Neural progenitor cell (in vitro differentiated cells): ENCODE measurements around the gene AKR7A2. TPM values are rescaled to one million over a fixed set of nuclear protein-coding genes. Genes with fewer than 3 reads are reported as not detected.

Experiments
- DNase-seq: peaks from one replicate; pipeline ENCODE4 v3.0.0-alpha.2; 2016; ENCODE audit warnings: low spot score
- H2AFZ ChIP-seq: fragments of 200-600 bp; sonication (generic); replicated peaks from 2 replicates; pipeline ENCODE4 v1.6.1; 2016; ENCODE audit warnings: antibody characterized with exemption
- H3F3A ChIP-seq: fragments of 200-600 bp; sonication (generic); 2 replicates; pipeline ENCODE4 v1.6.1; 2016; ENCODE audit warnings: antibody characterized with exemption, low read depth
- H3K27ac ChIP-seq: fragments of 200-600 bp; sonication (generic); 2 replicates; pipeline ENCODE4 v1.5.1; 2016; ENCODE audit warnings: mild to moderate bottlenecking
- H3K27me3 ChIP-seq: fragments of 200-600 bp; sonication (generic); 2 replicates; pipeline ENCODE4 v1.6.1; 2016; ENCODE audit warnings: mild to moderate bottlenecking, moderate library complexity
- H3K36me3 ChIP-seq: fragments of 200-600 bp; sonication (generic); 2 replicates; pipeline ENCODE4 v1.5.1; 2016
- H3K4me1 ChIP-seq: fragments of 200-600 bp; sonication (generic); 2 replicates; pipeline ENCODE4 v1.6.1; 2016; ENCODE audit warnings: mixed run types
- H3K4me2 ChIP-seq: fragments of 200-600 bp; sonication (generic); 2 replicates; pipeline ENCODE4 v1.6.1; 2016
- H3K4me3 ChIP-seq: fragments of 200-600 bp; sonication (generic); 2 replicates; pipeline ENCODE4 v1.5.1; 2016
- H3K79me2 ChIP-seq: fragments of 200-600 bp; sonication (generic); 2 replicates; pipeline ENCODE4 v1.6.1; 2016; ENCODE audit warnings: low read depth
- H3K9ac ChIP-seq: fragments of 200-600 bp; sonication (generic); 2 replicates; pipeline ENCODE4 v1.6.1; 2016
- H3K9me3 ChIP-seq: fragments of 200-600 bp; sonication (generic); 2 replicates; pipeline ENCODE4 v1.5.1; 2016; ENCODE audit warnings: low read depth
- H4K20me1 ChIP-seq: fragments of 200-600 bp; sonication (generic); 2 replicates; pipeline ENCODE4 v1.6.1; 2016; ENCODE audit warnings: low read depth
- H3K27ac Mint-ChIP-seq: 3 replicates; pipeline ENCODE4 v1.8.0; 2021; ENCODE audit warnings: mixed read lengths
- H3K27me3 Mint-ChIP-seq: 2 replicates; pipeline ENCODE4 v1.8.0; 2022; ENCODE audit warnings: low read depth, mild to moderate bottlenecking, inconsistent platforms, moderate library complexity, mixed read lengths; ENCODE audit not compliant: insufficient read depth
- H3K36me3 Mint-ChIP-seq: 3 replicates; pipeline ENCODE4 v1.8.0; 2021; ENCODE audit warnings: mixed read lengths
- H3K4me1 Mint-ChIP-seq: 3 replicates; pipeline ENCODE4 v1.8.0; 2021; ENCODE audit warnings: mixed read lengths
- H3K4me3 Mint-ChIP-seq: 3 replicates; pipeline ENCODE4 v1.8.0; 2021; ENCODE audit warnings: mild to moderate bottlenecking, moderate library complexity, mixed read lengths
- H3K9me3 Mint-ChIP-seq: 3 replicates; pipeline ENCODE4 v1.8.0; 2020; ENCODE audit warnings: mixed read lengths
- EZH2 ChIP-seq: fragments of 200-600 bp; sonication (generic); IDR thresholded peaks from 2 replicates; pipeline ENCODE4 v1.6.1; 2017; ENCODE audit warnings: antibody characterized with exemption, mild to moderate bottlenecking, moderate library complexity
- EZH2phosphoT487 ChIP-seq: fragments of 200-600 bp; sonication (generic); IDR thresholded peaks from 2 replicates; pipeline ENCODE4 v1.6.1; 2017; ENCODE audit warnings: antibody characterized with exemption
- total RNA-seq: library from RNA; depleted of rRNA; stranded (reverse); fragments of >200 nt; gene quantifications from 2 replicates; pipeline ENCODE4 v1.2.3, GENCODE V29; 2015; ENCODE audit warnings: low replicate concordance
- TF ChIP-seq, protein P1 (sequence below): fragments of 200-600 bp; sonication (generic); IDR thresholded peaks from 2 replicates; pipeline ENCODE4 v1.5.1; 2017; ENCODE audit warnings: antibody characterized with exemption, mild to moderate bottlenecking

Gene AKR7A2
- total RNA-seq, 1 donor from 2014 or later: 37.5 TPM

GRCh38 chr1:19339214-19339861 is 27.4 kb upstream of the AKR7A2 start:
- H3K27me3 Mint-ChIP-seq: peaks cover 8% of the 10 kb centered on the region
- H3K9ac ChIP-seq: no peak overlapping the region
- peak overlapping the region; percentile 43 for H3K4me2 ChIP-seq
- H3K4me3 ChIP-seq: no peak overlapping the region
- no peak overlapping the region for H3K27ac ChIP-seq
- H3K9me3 Mint-ChIP-seq: no peaks in the 10 kb centered on the region
- DNase-seq: peak; percentile 43
- H4K20me1 ChIP-seq: peaks cover 22% of the 10 kb centered on the region
- peaks cover 17% of the 10 kb centered on the region for H3F3A ChIP-seq
- H2AFZ ChIP-seq: no peak overlapping the region
- H3K9me3 ChIP-seq: no peaks in the 10 kb centered on the region
- no peaks in the 10 kb centered on the region for H3K27me3 ChIP-seq
- H3K79me2 ChIP-seq: no peaks in the 10 kb centered on the region
- peak overlapping the region; percentile 74 for H3K27ac Mint-ChIP-seq
- peaks cover 10% of the 10 kb centered on the region for H3K4me1 ChIP-seq
- H3K36me3 Mint-ChIP-seq: peaks cover 4% of the 10 kb centered on the region
- no peaks in the 10 kb centered on the region for H3K36me3 ChIP-seq
- TF ChIP-seq, protein P1, sequence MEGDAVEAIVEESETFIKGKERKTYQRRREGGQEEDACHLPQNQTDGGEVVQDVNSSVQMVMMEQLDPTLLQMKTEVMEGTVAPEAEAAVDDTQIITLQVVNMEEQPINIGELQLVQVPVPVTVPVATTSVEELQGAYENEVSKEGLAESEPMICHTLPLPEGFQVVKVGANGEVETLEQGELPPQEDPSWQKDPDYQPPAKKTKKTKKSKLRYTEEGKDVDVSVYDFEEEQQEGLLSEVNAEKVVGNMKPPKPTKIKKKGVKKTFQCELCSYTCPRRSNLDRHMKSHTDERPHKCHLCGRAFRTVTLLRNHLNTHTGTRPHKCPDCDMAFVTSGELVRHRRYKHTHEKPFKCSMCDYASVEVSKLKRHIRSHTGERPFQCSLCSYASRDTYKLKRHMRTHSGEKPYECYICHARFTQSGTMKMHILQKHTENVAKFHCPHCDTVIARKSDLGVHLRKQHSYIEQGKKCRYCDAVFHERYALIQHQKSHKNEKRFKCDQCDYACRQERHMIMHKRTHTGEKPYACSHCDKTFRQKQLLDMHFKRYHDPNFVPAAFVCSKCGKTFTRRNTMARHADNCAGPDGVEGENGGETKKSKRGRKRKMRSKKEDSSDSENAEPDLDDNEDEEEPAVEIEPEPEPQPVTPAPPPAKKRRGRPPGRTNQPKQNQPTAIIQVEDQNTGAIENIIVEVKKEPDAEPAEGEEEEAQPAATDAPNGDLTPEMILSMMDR: no peak
- TF ChIP-seq EZH2: no peak
- TF ChIP-seq EZH2phosphoT487: no peak
- H3K4me1 Mint-ChIP-seq: peaks cover 19% of the 10 kb centered on the region
- no peak overlapping the region for H3K4me3 Mint-ChIP-seq

- Histone ChIP-seq H3K79me2 (no peaks in the 10 kb centered on the region), H3K27ac (no peak overlapping the region), H3K36me3 (no peaks in the 10 kb centered on the region), H3K4me2 (peak overlapping the region; percentile 43), H3K27me3 (no peaks in the 10 kb centered on the region), H3K9ac (no peak overlapping the region), H3K4me1 (peaks cover 10% of the 10 kb centered on the region), H4K20me1 (peaks cover 22% of the 10 kb centered on the region), H3K9me3 (no peaks in the 10 kb centered on the region), H3K4me3 (no peak overlapping the region), H2AFZ (no peak overlapping the region), H3F3A (peaks cover 17% of the 10 kb centered on the region)
- TF ChIP-seq EZH2phosphoT487: no peak
- TF ChIP-seq, protein P1: peak; percentile 65
- H3K27me3 Mint-ChIP-seq: peaks cover 5% of the 10 kb centered on the region
- peak; percentile 81 for DNase-seq
- H3K4me3 Mint-ChIP-seq: no peak overlapping the region
- peaks cover 4% of the 10 kb centered on the region for H3K36me3 Mint-ChIP-seq
- H3K4me1 Mint-ChIP-seq: peaks cover 19% of the 10 kb centered on the region
- H3K27ac Mint-ChIP-seq: no peak overlapping the region
- H3K9me3 Mint-ChIP-seq: no peaks in the 10 kb centered on the region
Observed at GRCh38 chr1:19338323-19338762, 26.4 kb upstream of the AKR7A2 start.

- no peak overlapping the region for H2AFZ ChIP-seq
- Mint-ChIP-seq H3K4me3 (no peak overlapping the region), H3K36me3 (no peaks in the 10 kb centered on the region), H3K4me1 (peaks cover 19% of the 10 kb centered on the region), H3K27ac (no peak overlapping the region), H3K27me3 (peaks cover 2% of the 10 kb centered on the region), H3K9me3 (no peaks in the 10 kb centered on the region)
- no peak overlapping the region for H3K4me3 ChIP-seq
- no peak overlapping the region for H3K4me2 ChIP-seq
- peaks cover 10% of the 10 kb centered on the region for H3K4me1 ChIP-seq
- peaks cover 22% of the 10 kb centered on the region for H4K20me1 ChIP-seq
- no peaks in the 10 kb centered on the region for H3K9me3 ChIP-seq
- DNase-seq: no peak
- H3K9ac ChIP-seq: no peak overlapping the region
- no peaks in the 10 kb centered on the region for H3K79me2 ChIP-seq
- no peaks in the 10 kb centered on the region for H3K27me3 ChIP-seq
- peaks cover 17% of the 10 kb centered on the region for H3F3A ChIP-seq
- no peak overlapping the region for H3K27ac ChIP-seq
- H3K36me3 ChIP-seq: no peaks in the 10 kb centered on the region
- TF ChIP-seq EZH2phosphoT487: no peak
Observed at GRCh38 chr1:19337289-19337688, 25.3 kb upstream of the AKR7A2 start.

DNA sequence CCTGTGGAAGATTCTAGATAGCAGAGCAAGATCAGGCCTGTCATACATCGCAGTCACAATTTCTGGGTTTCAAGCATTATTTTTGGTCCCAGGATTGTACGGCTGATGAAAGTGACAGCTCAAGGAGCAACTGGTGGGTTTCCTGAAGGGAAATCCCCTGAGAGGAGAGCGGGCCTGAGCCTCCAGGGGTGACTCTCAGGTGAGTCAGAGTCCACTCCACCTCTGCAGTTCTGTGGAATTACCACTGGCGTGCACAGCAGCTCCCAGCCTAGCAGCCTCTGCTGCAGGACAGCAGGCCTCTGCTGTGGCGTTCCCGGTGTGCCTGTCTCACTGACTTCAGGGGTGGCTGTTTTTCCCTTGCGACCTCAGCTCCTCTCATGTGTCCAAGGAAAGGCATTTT is 24.6 kb upstream of the AKR7A2 start:
- no peak overlapping the region for H2AFZ ChIP-seq
- H3K4me1 ChIP-seq: peaks cover 10% of the 10 kb centered on the region
- no peak overlapping the region for H3K27ac ChIP-seq
- no peak overlapping the region for H3K4me3 ChIP-seq
- H3K4me1 Mint-ChIP-seq: peaks cover 15% of the 10 kb centered on the region
- TF ChIP-seq EZH2phosphoT487: no peak
- no peak for TF ChIP-seq EZH2
- TF ChIP-seq, protein P1: no peak
- H3K36me3 ChIP-seq: no peaks in the 10 kb centered on the region
- no peaks in the 10 kb centered on the region for H3K9me3 ChIP-seq
- no peak overlapping the region for H3K9ac ChIP-seq
- H3F3A ChIP-seq: peaks cover 17% of the 10 kb centered on the region
- peaks cover 22% of the 10 kb centered on the region for H4K20me1 ChIP-seq
- H3K9me3 Mint-ChIP-seq: no peaks in the 10 kb centered on the region
- no peak overlapping the region for H3K27ac Mint-ChIP-seq
- no peaks in the 10 kb centered on the region for H3K27me3 ChIP-seq
- H3K4me2 ChIP-seq: no peak overlapping the region
- no peak overlapping the region for H3K4me3 Mint-ChIP-seq
- H3K79me2 ChIP-seq: no peaks in the 10 kb centered on the region
- peaks cover 2% of the 10 kb centered on the region for H3K27me3 Mint-ChIP-seq
- H3K36me3 Mint-ChIP-seq: no peaks in the 10 kb centered on the region
- DNase-seq: no peak
